IPS DF 4.7 (cell line): ENCODE results near the gene DESI1.
A peak's percentile ranks its signal among the peaks of the same experiment; 100 is the strongest.
"Not testable (repeated sequence)": the region's sequence is repeated elsewhere in the genome, so short reads cannot be mapped to it uniquely, and the experiment has no call there.

Experiments used
- DNase-seq: peaks from one replicate; pipeline ENCODE4 v3.0.0-alpha.2; 2013; ENCODE audit warnings: low spot score; ENCODE audit errors: extremely low read depth

DESI1 gene

DNA sequence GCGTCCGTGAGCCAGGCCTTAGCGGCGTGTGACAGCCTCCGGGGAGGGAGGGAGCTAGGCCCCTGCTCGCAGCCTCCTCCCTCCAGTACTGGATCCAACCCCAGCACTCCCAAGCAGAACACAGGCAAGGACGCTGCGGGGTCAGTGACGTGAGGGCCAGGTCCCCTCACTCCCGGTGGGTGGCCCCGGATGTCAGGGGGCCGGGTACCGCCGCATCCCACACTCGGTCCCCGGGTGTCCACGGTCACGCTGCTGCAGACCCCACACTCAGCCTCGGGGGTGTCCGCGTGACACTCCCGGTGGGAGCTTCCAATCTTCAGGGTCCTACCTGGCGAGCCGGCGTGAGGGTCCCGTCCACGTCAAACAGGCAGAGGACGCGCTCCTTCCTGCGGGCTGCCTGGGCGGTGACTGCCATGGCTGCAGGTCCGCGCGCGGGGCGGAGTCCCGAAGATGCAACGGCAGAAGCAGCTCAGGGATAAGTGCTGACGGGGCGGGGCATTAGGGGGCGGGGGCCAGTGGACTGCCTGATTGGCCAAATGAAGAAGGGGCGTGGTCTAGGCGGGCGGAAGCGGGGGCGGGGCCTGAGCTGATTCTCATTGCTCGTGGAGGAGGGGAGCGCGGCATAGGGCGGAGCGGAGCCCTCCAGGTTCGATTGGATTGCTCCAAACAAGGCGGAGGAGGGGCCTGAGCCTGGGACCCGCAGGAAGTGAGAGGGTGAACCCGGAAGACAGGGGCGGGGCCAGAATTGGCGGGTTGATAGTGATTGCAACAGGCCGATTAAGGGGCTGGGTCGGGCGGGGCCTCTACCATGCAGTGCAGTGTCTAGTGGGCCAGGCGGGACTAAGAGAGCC lies 31.2 kb downstream of the DESI1 start, which contains the start of gene PMM1:
Gene PMM1, minus strand, starts transcription at position 450 of the 851 bp plus-strand sequence. Its CDS starts 35 bp downstream, at position 415.
- peak; percentile 95 for DNase-seq

DNA sequence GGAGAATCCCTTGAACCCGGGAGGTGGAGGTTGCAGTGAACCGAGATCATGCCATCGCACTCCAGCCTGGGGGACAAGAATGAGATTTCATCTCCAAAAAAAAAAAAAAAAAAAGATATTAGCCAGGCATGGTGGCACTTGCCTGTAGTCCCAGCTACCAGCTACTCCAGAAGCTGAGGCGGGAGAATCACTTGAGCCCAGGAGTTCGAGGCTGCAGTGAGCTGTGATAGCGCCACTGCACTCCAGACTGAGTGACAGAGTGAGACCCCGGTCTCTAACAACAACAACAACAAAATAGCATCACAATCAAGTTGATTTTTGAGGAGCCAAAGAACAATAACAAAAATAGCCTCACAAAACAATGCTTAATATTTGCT lies 33.5 kb downstream of the DESI1 start:
- DNase-seq = no peak

DNA sequence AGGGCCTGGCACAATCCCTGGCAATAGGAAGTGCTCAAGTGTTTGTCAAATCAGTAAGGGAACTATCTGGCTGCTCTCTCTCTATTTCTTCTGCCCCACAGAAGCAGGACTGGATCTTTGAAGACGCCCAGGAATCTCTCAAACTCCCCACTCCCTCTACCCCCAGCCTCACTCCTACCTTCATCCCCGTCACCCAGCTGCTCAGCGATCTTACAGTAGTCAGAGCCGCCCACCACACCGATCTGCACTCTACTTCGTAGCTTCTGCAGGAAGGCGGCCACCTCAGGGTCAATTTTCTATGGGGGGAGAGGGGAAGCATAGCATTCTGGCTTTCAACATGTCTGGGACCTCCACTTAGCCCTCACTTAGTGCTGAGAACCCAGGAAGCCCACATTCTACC lies 34.9 kb downstream of the DESI1 start:
- DNase-seq = no peak

DNA sequence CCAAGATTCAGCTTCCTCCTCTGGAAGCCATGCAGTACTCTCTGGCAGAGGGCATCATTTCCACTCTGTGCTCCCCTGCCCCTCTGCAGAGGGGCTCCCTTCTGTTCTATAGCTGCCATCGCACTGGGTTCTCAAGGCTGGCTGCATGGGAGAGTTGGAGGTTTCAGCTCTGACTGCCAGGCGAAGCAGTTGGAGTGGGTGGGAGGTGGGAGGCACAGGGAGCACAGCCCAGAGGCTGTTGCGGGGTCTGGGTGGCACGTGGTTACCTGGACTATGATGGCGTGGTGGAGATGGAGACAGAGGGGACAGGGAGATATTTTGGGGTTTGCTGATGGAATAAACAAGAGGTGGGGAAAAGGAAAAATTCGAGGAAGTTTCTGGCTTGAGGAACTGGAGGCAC lies 36.0 kb downstream of the DESI1 start:
- DNase-seq = no peak

DNA sequence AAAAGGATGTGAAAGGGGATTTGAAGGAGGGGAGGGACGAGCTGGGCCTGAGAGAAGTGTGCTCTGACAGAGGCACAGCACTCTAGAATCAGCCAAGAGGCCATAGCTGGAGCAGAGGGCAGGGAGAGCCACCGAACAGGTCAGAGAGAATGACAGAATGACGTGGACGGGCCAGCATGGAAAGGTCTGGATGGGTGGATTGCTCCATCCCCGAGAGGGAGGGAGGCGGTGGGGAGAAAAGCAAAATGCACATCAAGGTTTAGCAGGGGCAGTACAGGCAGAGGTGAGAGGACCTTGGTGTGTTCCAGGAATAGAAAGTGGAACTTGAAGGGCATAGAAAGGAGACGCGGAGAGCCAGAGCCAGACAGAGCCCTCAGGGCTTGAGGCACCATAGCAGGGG lies 38.1 kb downstream of the DESI1 start:
- no peak for DNase-seq

DNA sequence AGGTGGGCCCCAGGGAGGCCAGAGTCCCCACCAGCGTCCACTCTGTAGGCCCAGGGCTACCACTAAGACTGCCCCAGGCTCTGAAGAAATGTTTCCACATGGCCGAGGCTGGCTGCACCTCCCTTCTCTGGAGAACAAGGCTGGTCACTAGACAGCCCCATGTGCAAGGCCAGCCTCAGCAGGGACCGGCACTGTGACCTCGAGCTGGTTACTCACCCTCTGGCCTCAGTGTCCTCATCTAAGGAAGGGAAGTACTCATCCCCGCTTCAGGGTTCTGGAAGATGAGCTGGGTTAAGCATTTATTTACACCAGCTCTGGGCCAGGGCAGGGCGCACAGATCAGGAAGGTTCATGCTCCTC lies 40.9 kb downstream of the DESI1 start:
- no peak for DNase-seq

DNA sequence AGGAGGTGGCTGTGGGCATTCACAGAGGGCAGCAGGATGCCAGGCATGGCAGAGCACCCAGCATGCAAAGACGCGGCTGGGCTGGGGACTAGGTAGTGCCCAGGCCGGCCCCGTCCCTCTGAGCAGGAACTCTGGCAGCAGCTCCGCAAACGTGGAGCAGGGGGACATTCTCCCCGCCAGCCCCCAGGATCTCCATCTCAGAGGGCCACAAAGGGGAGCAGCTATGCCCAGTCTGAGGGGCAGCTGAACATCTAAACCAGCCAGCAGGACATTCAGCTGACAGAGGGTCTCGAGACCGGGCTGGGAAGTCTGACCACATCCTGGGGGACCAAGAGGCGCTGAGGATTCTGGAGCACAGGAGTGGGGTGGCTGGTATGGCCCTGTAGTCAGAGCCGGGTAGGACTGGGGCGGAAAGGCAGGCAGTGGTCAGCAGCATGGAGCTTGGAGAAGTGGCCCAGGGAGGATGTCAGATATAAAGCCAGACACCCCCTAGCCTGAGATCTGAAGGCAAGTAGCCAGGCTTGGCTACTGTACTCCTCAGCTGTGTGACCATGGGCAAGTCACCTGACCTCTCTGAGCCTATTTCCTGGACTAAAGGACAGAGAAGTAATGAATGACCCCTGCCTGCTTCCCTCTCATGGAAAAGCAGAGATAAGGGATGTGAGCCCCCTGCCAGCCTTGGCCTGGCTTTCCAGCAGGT lies 41.4 kb downstream of the DESI1 start:
- no peak for DNase-seq

DNA sequence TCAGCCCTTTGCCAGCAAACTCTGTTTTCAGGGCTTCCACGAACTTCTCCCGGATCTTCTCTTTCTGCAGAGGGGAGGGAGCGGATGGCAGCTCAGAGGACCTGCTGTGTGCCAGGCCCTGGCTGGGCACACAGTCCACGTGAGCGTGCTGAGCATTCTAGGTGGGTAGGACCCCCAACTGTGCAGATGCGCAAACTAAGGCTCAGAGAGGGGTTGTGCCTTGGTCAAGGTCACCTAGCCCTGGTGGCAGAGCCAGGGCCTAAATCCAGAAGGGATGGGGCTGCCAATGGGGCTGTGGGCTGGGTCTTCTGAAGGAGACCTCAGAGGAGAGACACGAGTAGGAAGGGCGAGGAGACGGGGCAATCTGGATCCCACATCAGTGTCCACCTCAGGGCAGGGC lies 42.0 kb downstream of the DESI1 start:
- DNase-seq = no peak

DNA sequence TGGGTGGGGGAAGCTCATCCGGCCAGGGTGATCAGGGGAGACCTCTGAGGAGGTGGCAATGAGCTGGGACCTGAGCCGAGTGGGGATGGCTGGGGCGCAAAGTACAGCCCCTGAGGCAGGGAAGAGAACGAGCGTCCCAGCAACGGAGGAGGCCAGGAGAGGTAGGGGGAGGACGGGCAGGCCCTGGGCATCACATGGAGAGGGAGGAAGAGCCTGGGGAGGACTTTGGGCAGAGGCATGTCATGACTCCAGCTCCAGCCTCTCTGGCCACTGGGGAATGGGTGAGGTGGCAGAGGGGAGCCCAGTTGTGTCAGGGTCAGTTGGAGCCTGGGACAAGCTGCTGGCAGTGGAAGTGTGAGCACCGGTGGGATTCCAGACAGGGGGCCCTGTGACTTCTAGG lies 42.7 kb downstream of the DESI1 start:
- DNase-seq = no peak

DNA sequence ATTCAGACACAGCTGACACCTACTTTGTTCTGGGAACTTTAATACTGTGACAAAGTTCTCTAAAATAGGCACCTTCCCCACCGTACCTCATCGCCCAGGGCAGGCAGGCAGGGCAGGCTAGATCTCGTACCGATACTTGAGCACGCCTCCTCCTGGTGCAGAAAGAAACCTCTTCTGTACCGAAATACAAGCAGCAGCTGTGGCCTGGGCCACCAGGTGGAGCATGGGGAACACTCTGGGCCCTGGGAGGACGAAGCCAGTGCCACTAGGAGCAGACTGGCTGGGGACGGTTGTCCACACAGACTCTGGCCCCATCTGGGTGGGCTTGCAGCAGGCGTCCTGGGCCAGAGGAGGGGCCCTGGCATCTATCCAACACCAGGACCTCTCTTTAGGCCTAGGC lies 44.0 kb downstream of the DESI1 start:
- DNase-seq = no peak

DNA sequence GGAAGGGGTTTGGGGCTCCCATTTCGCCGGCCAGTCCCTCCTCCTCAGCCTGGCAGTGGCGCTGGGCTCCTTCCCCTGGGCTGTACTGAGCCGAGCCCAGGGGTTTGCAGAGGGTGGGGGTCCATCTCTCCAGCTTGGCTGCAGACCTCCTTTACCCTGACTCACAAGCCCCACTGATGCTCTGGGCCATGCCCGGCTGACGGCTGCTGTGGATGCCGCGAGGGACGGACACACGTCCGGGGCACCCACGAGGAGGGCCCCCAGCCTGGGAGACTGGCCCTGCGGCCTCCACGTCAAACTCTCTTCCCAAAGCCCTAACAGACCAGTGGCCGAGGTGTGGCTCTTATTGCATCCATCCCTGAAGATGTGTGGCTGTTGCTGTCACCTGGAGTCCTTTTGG lies 45.3 kb downstream of the DESI1 start:
- DNase-seq = no peak

DNA sequence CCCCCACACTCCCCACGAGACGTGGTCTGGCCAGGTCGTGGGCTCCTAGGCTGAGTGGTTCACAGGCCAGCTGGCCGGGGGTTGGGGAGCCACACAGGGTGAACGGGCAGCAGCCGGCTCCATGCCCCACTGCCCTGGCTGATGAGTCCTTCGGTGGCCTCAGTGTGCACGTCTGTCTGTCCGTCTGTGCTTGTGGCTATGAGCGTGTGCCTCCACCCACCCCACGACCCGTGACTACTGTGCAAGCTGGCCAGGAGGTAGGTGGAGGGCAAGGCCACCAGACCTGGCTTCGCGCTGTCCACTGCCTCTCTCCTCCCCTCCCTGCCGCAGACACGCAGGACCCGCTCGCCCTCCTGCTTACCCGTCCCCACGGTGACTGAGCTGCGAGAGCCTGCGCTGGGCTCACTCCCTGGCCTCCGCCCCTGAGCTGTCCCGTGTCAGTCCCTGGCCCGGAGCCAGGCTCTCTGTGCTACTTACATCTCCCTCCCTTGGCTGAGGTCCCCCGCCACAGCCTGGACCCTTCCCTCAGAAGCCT lies 45.9 kb downstream of the DESI1 start:
- DNase-seq = no peak

DNA sequence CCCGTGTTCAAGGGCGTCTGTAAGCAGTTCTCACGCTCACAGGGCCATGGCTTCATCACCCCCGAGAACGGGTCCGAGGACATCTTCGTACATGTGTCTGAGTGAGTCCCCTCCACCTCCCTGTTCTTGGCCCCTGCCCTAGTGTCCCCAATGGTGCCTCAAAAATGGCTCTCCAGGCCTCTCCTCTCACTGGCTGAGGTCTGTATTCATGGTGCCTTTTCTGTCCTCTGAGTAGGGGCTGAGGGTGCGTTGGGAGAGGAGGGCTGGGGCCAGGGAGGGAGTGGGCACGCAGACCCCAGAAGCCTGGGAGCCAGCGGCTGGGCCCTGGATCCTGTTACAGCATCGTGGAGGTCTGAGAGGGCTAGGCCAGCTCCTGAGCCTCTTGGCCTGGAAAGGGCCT lies 47.2 kb downstream of the DESI1 start:
- DNase-seq = no peak

DNA sequence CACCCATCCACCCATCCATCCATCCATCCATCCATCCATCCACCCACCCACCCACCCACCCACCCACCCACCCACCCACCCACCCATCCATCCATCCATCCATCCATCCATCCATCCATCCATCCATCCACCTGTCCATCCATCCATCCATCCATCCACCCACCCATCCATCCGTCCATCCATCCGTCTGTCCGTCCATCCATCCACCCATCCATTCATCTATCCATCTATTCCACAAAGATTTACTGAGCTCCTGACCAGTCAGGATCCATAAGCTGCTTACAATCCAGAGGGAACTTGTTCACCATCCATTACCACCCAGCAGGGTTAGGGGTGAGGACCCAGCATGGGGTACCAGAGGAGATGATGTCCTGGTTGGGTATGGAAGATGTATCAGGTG lies 48.5 kb downstream of the DESI1 start:
- DNase-seq = not testable (repeated sequence)

DNA sequence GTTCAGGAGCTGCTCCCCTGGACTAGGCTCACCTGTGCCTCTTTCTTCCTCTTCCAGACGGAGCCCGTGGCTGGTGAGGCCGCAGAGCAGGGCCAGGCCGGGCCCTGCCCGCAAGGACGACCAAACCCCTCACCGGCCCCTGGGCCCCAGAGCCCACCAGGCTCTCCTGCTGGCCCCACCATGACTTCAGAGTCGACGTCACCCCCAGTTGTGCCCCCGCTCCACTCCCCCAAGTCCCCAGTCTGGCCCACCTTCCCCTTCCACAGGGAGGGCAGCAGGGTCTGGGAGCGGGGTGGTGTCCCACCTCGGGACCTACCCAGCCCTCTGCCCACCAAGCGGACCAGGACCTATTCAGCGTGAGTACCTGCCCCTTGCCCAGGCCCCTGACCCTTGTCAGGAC lies 49.1 kb downstream of the DESI1 start:
- no peak for DNase-seq

DNA sequence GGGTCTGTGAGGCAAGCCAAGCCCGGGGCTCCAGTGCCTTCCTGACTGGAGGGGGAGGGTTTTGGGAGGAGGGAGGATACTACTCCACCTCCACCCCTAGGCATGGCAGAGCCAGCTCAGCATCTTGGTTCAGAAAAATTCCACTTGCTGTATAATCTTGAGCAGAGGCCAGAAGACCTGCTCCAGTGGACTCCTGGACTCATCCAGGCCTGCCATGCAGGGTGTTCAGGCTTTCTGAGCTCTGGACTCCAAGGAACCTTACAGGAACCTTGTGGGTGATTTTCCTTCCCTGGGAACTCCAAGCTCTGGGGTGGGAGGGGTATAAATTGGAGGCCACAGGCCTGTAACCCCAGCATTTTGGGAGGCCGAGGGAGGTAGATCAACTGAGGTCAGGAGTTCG lies 50.6 kb downstream of the DESI1 start:
- no peak for DNase-seq

DNA sequence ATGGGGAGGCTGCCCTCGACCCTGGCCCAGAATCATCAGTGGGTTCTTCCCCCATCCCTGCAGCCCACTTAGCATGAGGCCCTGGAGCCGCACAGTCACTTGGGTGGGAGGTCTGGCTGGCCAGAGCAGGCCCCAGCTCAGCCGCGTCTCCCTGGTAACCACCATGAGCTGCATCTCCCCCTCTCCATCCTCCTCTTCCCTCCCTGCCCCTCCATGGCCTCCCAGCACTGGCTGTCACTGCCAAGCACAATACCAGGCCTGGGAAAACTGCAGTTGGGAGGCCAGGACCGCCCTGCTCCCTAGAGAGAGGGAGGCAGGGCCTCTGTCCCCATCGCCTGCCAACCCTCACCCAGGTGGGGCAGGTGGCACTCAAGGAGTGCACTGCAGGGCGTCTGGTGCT lies 52.0 kb downstream of the DESI1 start:
- DNase-seq = no peak

DNA sequence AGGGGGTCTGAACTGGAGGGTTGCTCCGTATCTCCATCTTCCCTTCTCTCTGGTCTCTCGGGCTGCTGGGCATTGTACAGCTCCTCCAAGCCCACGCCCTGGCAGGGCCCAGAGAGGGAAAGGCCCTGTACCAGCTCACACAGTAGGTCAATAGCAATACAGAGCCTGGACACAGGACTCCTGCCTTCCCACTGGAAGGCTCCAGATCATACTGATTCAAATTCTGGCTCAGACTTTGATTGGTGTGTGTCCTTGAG lies 53.4 kb downstream of the DESI1 start:
- no peak for DNase-seq

DNA sequence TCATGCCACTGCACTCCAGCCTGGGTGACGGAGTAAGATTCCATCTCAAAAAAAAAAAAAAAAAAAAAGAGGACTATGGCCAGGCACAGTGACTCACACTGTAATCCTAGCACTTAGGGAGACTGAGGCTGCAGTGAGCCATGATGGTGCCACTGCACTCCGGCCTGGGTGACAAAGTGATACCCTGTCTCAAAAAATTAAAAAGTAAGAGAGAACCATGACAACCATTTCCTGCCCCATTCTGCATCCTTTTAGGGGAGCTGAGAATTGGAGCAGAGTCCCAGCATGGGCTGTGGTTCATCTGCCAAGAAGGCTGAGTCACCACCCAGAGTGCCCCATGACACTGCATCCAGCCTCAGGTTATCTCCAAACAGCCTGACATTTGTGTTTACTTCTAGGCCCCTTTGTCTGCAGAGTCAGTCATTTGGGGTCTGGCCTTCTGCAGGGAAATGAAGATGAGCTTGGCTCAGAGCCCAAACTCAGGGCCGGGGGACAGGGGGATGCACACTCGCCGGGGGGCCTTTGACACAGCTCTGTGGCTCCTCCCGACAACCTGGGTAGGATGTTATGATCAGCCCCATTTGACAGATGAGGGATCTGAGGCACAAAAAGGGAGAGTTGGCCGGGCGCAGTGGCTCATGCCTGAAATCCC lies 55.3 kb downstream of the DESI1 start:
- no peak for DNase-seq

DNA sequence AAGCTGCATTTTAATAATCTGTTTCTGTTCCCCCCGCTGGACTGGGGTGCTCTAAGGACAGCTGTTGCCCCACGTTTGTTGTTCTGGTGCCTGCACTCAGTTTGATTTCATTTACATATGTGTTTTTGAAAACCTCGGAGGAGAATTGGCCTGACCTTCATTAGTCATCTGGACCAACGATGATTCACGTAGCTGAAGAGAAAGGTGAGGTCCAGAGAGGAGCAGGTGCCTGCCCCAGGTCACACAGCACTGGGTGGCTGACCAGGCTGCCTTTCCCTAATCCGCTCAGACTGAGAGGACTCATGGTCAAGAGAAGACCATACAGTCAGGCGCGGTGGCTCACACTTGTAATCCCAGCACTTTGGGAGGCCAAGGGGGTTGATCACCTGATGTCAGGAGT lies 56.3 kb downstream of the DESI1 start:
- no peak for DNase-seq

DNA sequence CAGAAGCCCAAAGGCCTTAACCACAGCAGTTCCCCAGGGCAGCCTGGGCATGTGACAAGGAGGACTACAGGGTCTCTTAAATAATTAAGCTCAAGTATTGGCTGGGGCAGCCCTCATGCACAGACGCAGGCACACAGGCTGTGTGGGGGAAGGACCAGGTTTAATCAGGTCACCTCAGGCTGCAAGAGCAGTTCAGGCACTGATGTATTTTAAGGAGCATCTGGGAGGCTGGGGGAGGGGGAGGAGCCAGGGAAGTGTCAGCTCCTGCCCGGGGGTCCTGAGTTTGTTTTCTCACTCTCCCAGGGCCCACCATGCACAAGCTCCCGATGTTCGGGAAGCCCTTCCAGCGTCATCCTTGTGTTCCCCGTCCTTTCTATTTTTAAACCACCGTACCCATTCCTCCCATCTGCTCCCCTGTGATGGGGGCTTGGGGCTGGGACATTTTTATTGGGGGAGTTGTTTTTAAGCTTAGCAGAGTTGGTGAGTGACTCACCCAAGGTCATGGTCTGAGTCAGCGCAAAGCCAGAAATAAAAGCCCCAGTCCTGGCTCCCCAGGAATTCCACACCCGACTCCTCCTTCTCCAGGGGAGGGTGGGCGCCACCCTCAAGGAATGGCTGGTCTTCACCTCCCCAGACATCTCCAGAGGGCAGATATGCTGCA lies 57.7 kb downstream of the DESI1 start:
- no peak for DNase-seq

DNA sequence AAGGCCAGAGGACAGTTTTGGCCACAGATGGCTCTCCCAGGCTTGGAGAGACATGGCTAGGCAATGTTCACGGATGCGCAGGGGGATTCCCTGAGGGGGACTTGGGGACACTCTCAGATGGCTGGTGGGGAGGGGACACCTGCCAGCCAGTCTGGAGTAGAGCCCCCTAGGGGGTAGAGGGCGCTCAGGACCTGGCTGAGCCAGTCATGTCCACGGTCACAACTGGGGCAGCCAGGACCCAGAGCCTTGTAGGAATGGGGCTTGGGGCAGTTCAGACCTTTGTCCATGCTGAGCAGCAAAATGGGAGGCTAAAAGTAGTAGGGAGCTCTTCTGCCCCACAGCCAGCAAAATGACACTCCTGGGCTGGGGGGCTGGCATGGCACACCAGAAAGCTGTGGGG lies 58.4 kb downstream of the DESI1 start:
- DNase-seq = no peak
